ENCODE data around the gene BIK.
"Not testable (repeated sequence)": the region's sequence is repeated elsewhere in the genome, so short reads cannot be mapped to it uniquely, and the experiment has no call there.

Gene BIK

DNA sequence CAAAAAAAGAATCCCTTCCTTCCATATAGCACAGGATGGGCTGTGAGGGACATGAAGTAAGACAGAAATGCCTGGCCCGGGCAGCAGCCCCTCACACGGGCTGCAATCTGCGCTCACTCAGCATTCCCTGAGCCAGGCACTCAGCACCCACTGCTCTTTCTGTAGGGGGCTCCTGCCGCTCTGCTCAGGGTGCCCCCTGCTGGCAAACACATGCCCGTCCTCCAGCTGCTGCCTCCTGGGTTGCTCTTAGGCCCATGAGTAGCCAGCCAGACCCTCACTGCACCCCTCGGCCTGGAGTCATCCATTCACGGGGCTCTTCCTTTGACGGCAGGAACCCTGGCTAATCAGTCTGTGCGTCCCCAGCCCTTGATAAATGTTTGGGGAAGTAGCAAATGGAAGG is 25.7 kb downstream of the BIK start:
- no peak for DNase-seq (ENCODE audit: low read depth in 2 of 2)

GRCh38 chr22:43136801-43137200 is 26.3 kb downstream of the BIK start:
- DNase-seq (ENCODE audit: low read depth in 2 of 2): no peak

- peak; percentile 61 to 66 for DNase-seq (ENCODE audit: low read depth in 2 of 2)
Measured at GRCh38 chr22:43142880-43143562, 32.5 kb downstream of the BIK start, which contains the start of gene MCAT. TSS of gene MCAT (minus strand) at chr22:43143398. CDS start at chr22:43143348, 50 bp downstream.

GRCh38 chr22:43144949-43145348 is 34.4 kb downstream of the BIK start:
- no peak for DNase-seq (ENCODE audit: low read depth in 2 of 2)

GRCh38 chr22:43145371-43145770 is 34.8 kb downstream of the BIK start:
- DNase-seq (ENCODE audit: low read depth in 2 of 2): not testable (repeated sequence)

- not testable (repeated sequence) for DNase-seq (ENCODE audit: low read depth in 2 of 2)
Measured at GRCh38 chr22:43146332-43146731, 35.8 kb downstream of the BIK start.

GRCh38 chr22:43147821-43148220 is 37.3 kb downstream of the BIK start:
- DNase-seq (ENCODE audit: low read depth in 2 of 2): no peak

DNA sequence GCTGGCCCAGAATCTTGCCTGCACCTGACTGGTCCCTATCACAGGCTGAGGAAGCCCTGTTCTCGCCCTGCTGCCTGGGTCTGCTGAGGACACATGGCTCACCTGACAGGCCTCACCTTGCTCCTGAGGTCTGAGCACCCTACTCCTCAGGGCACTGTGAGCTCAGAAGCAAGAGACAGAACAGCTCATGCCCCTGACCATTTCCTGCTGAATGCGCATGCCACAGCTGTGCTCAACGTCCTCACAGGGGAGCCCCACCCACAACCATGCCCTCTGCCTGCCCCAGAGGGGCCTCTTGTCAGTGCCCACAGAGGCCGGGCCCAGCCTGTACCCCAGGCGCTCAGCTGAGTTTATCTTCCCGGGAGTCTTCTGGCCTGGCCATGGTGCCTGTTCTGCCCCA is 38.0 kb downstream of the BIK start:
- no peak for DNase-seq (ENCODE audit: low read depth in 2 of 2)

DNA sequence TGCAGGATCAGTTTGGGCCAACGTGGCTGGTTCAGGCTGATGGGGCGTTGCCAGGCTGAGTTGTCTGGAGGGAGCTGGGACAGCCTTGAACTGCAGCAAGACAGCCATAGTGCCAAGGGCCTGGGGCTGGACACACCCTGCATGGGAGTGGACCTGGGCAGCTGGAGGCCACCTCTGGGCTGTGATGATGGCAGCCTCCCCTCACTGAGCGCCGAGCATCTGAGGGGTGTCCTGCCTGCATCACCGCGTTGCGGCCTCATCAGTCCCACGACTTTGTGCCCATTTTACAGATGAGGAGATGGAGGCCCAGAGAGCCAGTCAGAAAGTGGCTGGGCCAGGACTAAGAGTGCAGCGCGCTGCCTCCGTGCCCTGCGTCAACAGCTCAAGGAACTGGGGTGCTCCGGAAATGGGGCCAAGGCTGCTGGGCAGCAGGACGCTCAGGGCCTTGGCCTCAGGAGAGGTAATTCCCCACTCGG is 40.2 kb downstream of the BIK start:
- DNase-seq (ENCODE audit: low read depth in 2 of 2): no peak

DNA sequence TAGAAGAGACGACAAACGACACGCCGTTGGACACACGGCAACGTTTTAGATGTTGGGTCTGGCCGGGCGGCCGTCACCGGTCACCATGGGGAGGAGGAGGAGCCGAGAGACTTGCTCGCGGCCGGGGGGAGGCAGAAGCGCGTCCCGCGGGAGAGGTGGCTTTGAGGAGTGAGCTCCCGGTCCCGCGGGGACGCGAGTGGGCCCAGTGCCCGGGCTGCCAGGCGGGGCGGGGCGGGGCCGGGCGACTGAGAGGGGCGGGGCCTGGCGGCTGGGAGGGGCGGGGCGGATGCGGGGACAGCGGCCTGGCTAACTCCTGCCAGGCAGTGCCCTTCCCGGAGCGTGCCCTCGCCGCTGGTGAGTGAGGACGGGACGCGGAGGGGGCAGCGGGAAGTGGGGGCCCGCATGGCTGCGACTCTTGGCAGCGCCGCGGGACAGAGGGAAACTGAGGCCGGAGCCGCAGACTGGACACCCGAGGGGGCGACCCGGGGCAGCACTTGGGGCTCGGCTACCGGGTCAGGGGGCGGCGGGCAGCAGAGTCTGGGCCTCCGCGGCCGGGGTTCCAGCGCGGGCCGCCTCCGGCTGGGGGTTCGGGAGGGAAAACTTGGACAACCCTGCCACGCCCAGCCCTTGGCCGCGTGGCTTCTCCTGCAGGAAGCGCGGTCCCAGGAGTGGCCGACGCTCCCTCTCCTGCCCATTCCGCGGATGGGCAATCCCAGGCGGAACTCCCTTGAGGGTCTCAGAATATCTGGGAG is 40.9 kb downstream of the BIK start, which contains the start of gene TSPO:
TSS of gene TSPO (plus strand) at position 309 of the 752 bp plus-strand sequence. CDS start 7,680 bp downstream, outside the sequence.
- DNase-seq (ENCODE audit: low read depth in 2 of 2): peak; percentile 17 to 19

GRCh38 chr22:43152003-43152356 is 41.4 kb downstream of the BIK start:
- DNase-seq (ENCODE audit: low read depth in 2 of 2): no peak

- DNase-seq (ENCODE audit: low read depth in 2 of 2): peak in 1 of 2 donors; percentile 34
Measured at GRCh38 chr22:43152357-43153071, 42.0 kb downstream of the BIK start.

- no peak for DNase-seq (ENCODE audit: low read depth in 2 of 2)
Measured at GRCh38 chr22:43153899-43154298, 43.3 kb downstream of the BIK start.

DNA sequence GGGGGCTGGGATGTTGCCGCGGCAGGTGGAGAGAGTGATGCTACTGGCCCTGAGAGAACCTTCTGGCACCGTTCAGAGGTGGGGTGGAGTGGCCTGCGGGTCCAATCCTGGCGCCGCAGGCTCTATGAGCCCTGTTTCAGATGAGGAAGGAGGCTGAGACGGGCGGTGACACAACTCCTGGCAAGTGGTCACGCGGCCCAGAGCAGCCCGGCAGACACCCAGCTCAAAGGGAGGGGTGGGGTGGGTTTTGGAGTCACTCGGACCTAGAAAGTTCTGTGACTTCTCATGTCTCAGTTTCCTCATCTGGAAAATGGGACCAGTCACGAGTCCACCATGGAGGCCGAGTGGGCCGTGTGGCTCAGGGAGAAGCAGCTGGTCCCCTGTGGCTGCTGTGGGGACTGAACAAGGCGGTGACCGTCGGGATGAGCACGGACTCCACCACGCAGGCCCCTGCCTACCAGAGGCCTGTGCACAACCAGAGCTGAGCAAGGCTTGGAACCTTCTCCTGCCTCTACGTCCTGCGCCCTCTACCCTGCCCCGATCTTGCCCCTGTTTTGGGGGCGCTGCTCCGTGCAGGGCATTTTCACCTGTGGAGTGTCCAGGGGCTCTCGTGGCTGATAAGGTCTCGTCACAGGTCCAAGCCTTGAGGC is 44.5 kb downstream of the BIK start:
- no peak for DNase-seq (ENCODE audit: low read depth in 2 of 2)

DNA sequence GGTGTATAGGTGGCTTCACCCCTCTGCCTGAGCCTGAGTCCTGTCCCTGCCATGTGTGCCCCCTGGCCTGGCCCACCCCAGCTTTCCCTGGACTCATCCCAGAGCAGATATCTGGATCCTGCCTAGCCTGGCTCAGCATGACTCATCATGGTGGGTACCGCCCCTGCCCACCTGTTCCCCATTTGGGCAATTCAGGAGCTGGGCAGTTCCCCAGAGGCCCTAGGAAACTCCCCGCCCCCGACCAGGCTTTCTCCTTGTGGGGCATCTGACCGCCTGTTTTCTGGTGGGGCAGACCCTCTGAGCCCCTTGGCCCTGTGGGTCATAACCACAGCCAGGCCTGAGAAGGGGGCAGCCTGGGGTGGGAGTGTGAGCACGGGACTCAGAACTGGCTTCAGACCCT is 45.2 kb downstream of the BIK start:
- no peak for DNase-seq (ENCODE audit: low read depth in 2 of 2)

DNA sequence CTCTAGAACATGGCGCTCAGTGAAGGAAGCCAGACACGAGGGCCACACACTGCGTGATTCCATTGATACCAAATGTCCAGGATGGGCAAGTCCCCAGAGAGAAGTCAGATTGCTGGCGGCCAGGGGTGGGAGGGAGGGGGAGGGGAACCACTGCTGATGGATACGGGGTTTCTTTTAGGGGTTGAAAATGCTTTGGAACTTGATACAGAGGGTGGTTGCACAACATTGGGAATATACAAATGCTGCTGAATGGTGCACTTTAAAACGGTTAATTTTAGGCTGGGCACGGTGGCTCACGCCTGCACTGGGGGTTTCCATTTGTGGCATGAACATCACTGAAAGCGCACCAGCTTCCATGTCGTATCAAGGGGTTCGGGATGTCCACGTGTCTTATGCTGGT is 45.9 kb downstream of the BIK start:
- no peak for DNase-seq (ENCODE audit: low read depth in 2 of 2)

DNA sequence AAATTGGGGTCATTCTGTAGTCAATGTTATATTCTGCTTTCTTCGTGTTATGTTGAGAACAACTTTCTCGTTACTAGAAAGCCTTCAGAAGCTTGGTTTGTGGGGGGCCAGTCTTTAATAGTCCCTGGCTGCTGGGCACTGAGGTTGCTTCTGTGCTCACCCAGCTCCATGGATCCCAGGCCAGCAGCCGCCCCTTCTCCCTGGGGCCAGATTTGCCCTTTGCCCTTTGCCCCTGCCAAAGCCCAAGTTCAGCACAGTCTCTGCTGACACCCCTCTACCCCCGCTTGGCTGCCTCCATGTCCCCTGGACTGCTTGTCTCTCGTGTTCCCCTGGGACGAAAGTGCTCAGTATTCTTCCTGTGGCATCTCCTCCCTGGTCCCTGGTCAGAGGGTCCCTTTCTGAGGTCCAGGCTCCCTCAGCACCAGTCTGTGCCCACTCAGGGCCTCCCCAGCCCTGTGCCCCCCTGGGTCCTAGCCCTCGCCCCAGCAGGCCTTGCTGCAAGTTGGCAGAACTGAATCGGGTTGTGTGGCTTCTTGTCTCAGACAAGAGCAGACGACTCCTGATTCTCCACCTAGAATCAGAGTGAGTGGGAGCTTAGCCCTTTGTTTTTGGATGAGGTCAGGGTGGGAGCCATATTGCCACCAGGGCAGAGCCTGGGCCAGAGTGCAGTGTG is 47.5 kb downstream of the BIK start:
- no peak for DNase-seq (ENCODE audit: low read depth in 2 of 2)

GRCh38 chr22:43158778-43159483 is 48.4 kb downstream of the BIK start:
- DNase-seq (ENCODE audit: low read depth in 2 of 2): no peak

GRCh38 chr22:43159484-43160178 is 49.1 kb downstream of the BIK start:
- no peak for DNase-seq (ENCODE audit: low read depth in 2 of 2)

DNA sequence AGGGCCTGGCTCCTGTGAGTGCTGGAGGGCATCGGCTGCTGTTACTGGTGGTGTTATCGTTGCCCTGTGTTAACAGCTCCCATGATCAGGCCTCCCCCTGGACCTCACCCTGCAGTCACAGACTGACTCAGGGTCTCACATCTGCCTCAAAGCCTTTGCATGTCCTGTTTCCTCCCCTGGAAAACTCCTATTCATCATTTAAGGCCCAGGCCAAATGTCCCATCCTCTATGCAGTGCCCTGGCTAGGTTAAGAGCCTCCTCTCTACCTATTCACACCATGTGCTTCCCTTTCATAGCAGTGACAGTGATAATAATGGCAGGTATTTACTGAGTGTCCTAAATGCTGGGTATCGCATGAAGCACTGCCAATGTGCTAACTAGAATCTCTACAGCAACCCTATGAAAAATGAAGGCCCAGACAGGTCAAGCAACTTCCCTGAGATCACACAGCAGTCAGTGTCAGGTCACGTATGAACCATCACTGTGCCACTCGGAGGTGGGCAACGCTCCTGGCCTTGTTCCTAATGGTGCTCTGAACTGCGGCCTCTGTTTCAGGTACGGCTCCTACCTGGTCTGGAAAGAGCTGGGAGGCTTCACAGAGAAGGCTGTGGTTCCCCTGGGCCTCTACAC is 50.1 kb downstream of the BIK start:
- no peak for DNase-seq (ENCODE audit: low read depth in 2 of 2)
